Stomach (tissue), 4 donors: ENCODE measurements around the gene PCLAF.

Source experiments
- CTCF ChIP-seq, 7 experiments: fragments of 450-650 bp in 4 of 7; fragments of 200-600 bp in 3 of 7; sonication (generic) in 3 of 7; IDR thresholded peaks; one replicate each; pipeline ENCODE4 v1.5.1; 2016 to 2019; ENCODE audit warnings: antibody characterized with exemption in 7 of 7, control low read depth in 2 of 7, mild to moderate bottlenecking in 1 of 7
- POLR2A ChIP-seq, 4 donors: fragments of 450-650 bp; IDR thresholded peaks; one replicate each; pipeline ENCODE4 v1.6.1; 2016; ENCODE audit warnings: antibody characterized with exemption in 4 of 4, control low read depth in 2 of 4, mild to moderate bottlenecking in 1 of 4, moderate library complexity in 1 of 4

- TF ChIP-seq CTCF (IDR thresholded peaks at IDR 0.05) (no peak), POLR2A (IDR thresholded peaks at IDR 0.05) (no peak)
Measured at GRCh38 chr15:64373360-64373759, 7.9 kb downstream of the PCLAF start.
